ENCODE measurements around the gene ZBTB1. TPM values are rescaled to one million over a fixed set of nuclear protein-coding genes. Genes with fewer than 3 reads are reported as not detected.
"Not testable (repeated sequence)": the region's sequence is repeated elsewhere in the genome, so short reads cannot be mapped to it uniquely, and the experiment has no call there.

Gene ZBTB1
- total and polyA plus RNA-seq, 10 donors = 25.4 to 84.2 (median 57.5) TPM

- no peaks in the 10 kb centered on the region for H3K4me1 ChIP-seq
- no peak for DNase-seq
- H3K36me3 ChIP-seq = no peaks in the 10 kb centered on the region
- WGBS, 5 donors = 92 to 99% (median 95%) methylated on average over 5 of the region's 5 CpGs
- no peak overlapping the region for H3K27ac ChIP-seq
- no peak overlapping the region for H3K4me3 ChIP-seq
- H3K27me3 ChIP-seq (replicated peaks in 1 of 7) = peaks cover 0 to 3% (median 0%) of the 10 kb centered on the region in 7 donors
- no peaks in the 10 kb centered on the region for H3K9me3 ChIP-seq
- intact Hi-C loops (cut with DNase I; ENCODE audit: low total_unique reads) = no loop called here
- TF ChIP-seq CTCF (IDR thresholded peaks at IDR 0.05 in 8 of 11, conservative IDR thresholded peaks at IDR 0.05 in 3 of 11) (no peak), POLR2A (IDR thresholded peaks at IDR 0.05) (no peak), POLR2AphosphoS5 (IDR thresholded peaks at IDR 0.05) (no peak)
Measured at GRCh38 chr14:64556526-64556925, 52.0 kb downstream of the ZBTB1 start.

GRCh38 chr14:64558216-64558615 is 53.6 kb downstream of the ZBTB1 start:
- WGBS, 5 donors = 91 to 100% (median 95%) methylated on average over 2 of the region's 2 CpGs
- intact Hi-C loops (cut with DNase I; ENCODE audit: low total_unique reads) = not testable (repeated sequence)

GRCh38 chr14:64561631-64562030 is 57.1 kb downstream of the ZBTB1 start:
- H3K36me3 ChIP-seq = no peaks in the 10 kb centered on the region
- H3K9me3 ChIP-seq = no peaks in the 10 kb centered on the region
- intact Hi-C loops (cut with DNase I; ENCODE audit: low total_unique reads) = no loop called here
- no peak for TF ChIP-seq POLR2AphosphoS5 (IDR thresholded peaks at IDR 0.05)
- no peak for TF ChIP-seq POLR2A (IDR thresholded peaks at IDR 0.05)
- TF ChIP-seq CTCF (IDR thresholded peaks at IDR 0.05 in 8 of 11, conservative IDR thresholded peaks at IDR 0.05 in 3 of 11) = no peak
- H3K27me3 ChIP-seq (replicated peaks in 1 of 7) = no peaks in the 10 kb centered on the region
- no peak overlapping the region for H3K27ac ChIP-seq
- peaks cover 0 to 6% (median 3%) of the 10 kb centered on the region in 6 donors for H3K4me1 ChIP-seq
- no peak for DNase-seq
- H3K4me3 ChIP-seq = no peak overlapping the region
- WGBS, 5 donors = 59 to 76% (median 72%) methylated on average over 2 of the region's 2 CpGs

More at GRCh38 chr14:64558216-64558615, 53.6 kb downstream of the ZBTB1 start:
- H3K27ac ChIP-seq; H3K4me1 ChIP-seq; H3K9me3 ChIP-seq; DNase-seq; H3K27me3 ChIP-seq (replicated peaks in 1 of 7); H3K36me3 ChIP-seq; H3K4me3 ChIP-seq: not testable (repeated sequence)

- peaks cover 0 to 8% (median 6%) of the 10 kb centered on the region in 6 donors for H3K4me1 ChIP-seq
- H3K9me3 ChIP-seq = no peaks in the 10 kb centered on the region
- DNase-seq = no peak
- no peaks in the 10 kb centered on the region for H3K36me3 ChIP-seq
- H3K4me3 ChIP-seq = no peak overlapping the region
- intact Hi-C loops (cut with DNase I; ENCODE audit: low total_unique reads) = no loop called here
- H3K27ac ChIP-seq = no peak overlapping the region
- no peaks in the 10 kb centered on the region for H3K27me3 ChIP-seq (replicated peaks in 1 of 7)
- TF ChIP-seq POLR2AphosphoS5 (IDR thresholded peaks at IDR 0.05) = no peak
- no peak for TF ChIP-seq POLR2A (IDR thresholded peaks at IDR 0.05)
- TF ChIP-seq CTCF (IDR thresholded peaks at IDR 0.05 in 8 of 11, conservative IDR thresholded peaks at IDR 0.05 in 3 of 11) = no peak
Measured at GRCh38 chr14:64562436-64562835, 57.9 kb downstream of the ZBTB1 start.

- TF ChIP-seq POLR2AphosphoS5 (IDR thresholded peaks at IDR 0.05) (no peak), CTCF (IDR thresholded peaks at IDR 0.05 in 8 of 11, conservative IDR thresholded peaks at IDR 0.05 in 3 of 11) (no peak), POLR2A (IDR thresholded peaks at IDR 0.05) (no peak)
- H3K4me1 ChIP-seq = peaks cover 0 to 8% (median 6%) of the 10 kb centered on the region in 6 donors
- intact Hi-C loops (cut with DNase I; ENCODE audit: low total_unique reads) = no loop called here
- H3K4me3 ChIP-seq = no peak overlapping the region
- no peak overlapping the region for H3K27ac ChIP-seq
- no peaks in the 10 kb centered on the region for H3K27me3 ChIP-seq (replicated peaks in 1 of 7)
- H3K36me3 ChIP-seq = no peaks in the 10 kb centered on the region
- DNase-seq = no peak
- no peaks in the 10 kb centered on the region for H3K9me3 ChIP-seq
- WGBS, 5 donors = 82 to 89% (median 84%) methylated on average over 6 of the region's 6 CpGs
Measured at GRCh38 chr14:64563696-64564095, 59.1 kb downstream of the ZBTB1 start.
